ENCODE results near the gene BAIAP2. TPM values are rescaled to one million over a fixed set of nuclear protein-coding genes. Genes with fewer than 3 reads are reported as not detected.

BAIAP2 gene
- total RNA-seq, 1 donor from 2014 or later: 113 TPM

DNA sequence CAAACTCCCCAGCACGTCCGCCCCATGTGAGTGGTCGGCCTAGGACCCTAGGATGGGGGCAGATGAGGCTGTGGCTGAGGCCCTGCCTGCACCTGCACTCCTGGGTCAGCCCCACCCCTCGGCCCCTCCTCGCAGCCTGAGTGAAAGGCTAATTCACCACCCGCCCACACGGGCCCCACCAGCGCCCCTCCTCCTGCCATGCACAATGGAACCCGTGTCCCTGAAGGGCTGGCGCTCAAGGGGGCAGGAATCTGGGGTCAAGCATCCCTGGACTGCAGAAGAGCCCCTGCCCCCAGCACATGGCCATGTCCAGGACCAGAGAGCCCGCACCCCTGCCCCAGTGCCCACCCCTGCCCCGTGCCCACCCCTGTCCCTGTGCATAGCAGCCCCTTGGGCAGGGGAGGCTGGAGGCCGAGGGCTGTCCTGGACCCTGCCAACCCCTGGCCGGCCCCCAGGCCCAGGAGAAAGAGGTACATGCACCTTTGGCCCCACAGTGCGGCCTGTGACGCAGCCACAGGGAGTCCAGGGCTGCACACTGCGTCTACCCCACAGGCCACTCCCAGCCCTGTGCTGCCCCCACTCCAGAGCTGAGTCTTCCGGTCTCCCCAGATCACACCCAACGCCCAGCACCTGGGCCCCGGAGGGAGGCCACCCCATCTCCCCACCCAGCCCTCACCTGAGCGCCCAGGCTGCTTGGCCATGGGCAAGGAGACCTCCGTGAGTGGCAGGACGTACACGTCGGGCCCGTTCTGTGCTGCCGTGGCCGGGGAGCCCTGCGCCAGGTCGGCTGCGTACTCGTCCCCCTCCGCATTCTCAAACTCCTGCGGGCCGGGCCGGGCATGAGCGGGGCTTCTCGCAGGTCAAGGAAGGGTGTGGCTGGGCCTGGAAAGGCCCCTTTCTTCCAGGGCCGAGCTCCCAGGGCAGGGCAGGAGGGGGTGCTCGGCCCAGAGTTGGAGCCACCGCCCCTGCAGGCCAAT is 95.7 kb downstream of the BAIAP2 start:
- Histone ChIP-seq H3K27ac (no peak overlapping the region), H3K27me3 (no peaks in the 10 kb centered on the region), H3K36me3 (no peaks in the 10 kb centered on the region), H3K4me1 (no peaks in the 10 kb centered on the region), H3K9me3 (no peaks in the 10 kb centered on the region), H3K4me3 (no peak overlapping the region)
- TF ChIP-seq POLR2A (IDR thresholded peaks at IDR 0.05) (no peak), POLR2AphosphoS5 (IDR thresholded peaks at IDR 0.05; ENCODE audit: insufficient read depth in 1 of 2, low read depth in 1 of 2) (no peak)
- TF ChIP-seq, protein P1, sequence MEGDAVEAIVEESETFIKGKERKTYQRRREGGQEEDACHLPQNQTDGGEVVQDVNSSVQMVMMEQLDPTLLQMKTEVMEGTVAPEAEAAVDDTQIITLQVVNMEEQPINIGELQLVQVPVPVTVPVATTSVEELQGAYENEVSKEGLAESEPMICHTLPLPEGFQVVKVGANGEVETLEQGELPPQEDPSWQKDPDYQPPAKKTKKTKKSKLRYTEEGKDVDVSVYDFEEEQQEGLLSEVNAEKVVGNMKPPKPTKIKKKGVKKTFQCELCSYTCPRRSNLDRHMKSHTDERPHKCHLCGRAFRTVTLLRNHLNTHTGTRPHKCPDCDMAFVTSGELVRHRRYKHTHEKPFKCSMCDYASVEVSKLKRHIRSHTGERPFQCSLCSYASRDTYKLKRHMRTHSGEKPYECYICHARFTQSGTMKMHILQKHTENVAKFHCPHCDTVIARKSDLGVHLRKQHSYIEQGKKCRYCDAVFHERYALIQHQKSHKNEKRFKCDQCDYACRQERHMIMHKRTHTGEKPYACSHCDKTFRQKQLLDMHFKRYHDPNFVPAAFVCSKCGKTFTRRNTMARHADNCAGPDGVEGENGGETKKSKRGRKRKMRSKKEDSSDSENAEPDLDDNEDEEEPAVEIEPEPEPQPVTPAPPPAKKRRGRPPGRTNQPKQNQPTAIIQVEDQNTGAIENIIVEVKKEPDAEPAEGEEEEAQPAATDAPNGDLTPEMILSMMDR (IDR thresholded peaks at IDR 0.05): no peak
- intact Hi-C loops (cut with DNase I): no loop called here
- no peak for DNase-seq (ENCODE audit: extremely low spot score in 2 of 2)

DNA sequence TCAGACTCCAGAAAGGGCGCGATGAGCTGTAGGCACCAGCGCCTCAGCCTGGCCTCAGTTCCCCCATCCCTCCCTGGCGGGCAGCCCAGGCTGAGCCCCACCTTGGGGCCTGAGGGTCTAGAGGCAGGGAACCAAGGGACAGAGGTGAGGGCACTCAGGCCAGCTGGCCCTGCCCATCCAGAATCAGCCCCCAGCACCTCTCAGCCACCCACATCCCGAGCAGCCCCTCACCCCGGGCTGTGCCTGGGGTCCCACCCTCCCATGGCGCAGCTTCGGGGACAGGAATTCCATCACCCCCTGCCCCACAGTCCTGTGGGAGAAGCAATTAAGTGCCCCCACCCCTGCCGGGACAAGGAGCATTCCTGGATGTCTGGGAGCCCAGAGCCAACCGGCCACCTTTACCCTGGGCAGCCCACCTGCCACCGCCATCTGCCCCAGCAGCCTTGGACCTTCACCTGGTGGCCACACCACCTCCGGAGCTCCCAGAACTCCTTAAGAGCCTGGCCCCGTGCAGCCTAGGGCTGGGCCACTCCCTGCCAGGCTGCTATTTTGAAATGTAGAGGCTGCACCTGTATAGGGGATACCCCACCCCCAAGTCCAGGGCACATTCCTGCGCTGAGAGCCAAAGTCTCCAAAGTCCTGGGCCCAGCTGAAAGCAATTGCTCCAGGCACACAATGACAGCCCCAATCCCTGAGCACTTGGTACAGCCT is 96.7 kb downstream of the BAIAP2 start:
- no peaks in the 10 kb centered on the region for H3K9me3 ChIP-seq
- no peak overlapping the region for H3K4me3 ChIP-seq
- no peak for TF ChIP-seq POLR2A (IDR thresholded peaks at IDR 0.05)
- TF ChIP-seq, protein P1 (IDR thresholded peaks at IDR 0.05): no peak
- TF ChIP-seq POLR2AphosphoS5 (IDR thresholded peaks at IDR 0.05; ENCODE audit: insufficient read depth in 1 of 2, low read depth in 1 of 2): no peak
- no peaks in the 10 kb centered on the region for H3K27me3 ChIP-seq
- H3K4me1 ChIP-seq: no peaks in the 10 kb centered on the region
- H3K27ac ChIP-seq: no peak overlapping the region
- no peak for DNase-seq (ENCODE audit: extremely low spot score in 2 of 2)
- intact Hi-C loops (cut with DNase I): no loop called here
- no peaks in the 10 kb centered on the region for H3K36me3 ChIP-seq

DNA sequence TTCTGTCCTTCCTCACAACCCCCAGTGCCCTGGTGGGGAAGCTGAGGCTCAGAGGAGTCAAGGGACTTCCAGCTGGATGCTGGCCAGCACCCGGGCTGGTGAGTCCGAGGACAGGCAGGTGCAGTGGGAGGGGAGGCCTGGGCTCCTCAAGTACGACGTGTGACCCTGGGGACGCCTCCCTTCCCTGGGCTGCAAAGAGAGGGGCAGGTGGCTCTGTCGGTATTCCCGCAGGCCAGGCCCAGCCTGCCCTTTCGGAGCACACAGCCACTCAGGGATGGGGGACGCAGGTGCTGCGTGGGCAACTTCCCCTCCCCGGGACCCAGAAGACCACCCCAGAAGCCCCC is 97.2 kb downstream of the BAIAP2 start:
- Histone ChIP-seq H3K27ac (no peak overlapping the region), H3K4me3 (no peak overlapping the region)
- intact Hi-C loops (cut with DNase I): no loop called here

DNA sequence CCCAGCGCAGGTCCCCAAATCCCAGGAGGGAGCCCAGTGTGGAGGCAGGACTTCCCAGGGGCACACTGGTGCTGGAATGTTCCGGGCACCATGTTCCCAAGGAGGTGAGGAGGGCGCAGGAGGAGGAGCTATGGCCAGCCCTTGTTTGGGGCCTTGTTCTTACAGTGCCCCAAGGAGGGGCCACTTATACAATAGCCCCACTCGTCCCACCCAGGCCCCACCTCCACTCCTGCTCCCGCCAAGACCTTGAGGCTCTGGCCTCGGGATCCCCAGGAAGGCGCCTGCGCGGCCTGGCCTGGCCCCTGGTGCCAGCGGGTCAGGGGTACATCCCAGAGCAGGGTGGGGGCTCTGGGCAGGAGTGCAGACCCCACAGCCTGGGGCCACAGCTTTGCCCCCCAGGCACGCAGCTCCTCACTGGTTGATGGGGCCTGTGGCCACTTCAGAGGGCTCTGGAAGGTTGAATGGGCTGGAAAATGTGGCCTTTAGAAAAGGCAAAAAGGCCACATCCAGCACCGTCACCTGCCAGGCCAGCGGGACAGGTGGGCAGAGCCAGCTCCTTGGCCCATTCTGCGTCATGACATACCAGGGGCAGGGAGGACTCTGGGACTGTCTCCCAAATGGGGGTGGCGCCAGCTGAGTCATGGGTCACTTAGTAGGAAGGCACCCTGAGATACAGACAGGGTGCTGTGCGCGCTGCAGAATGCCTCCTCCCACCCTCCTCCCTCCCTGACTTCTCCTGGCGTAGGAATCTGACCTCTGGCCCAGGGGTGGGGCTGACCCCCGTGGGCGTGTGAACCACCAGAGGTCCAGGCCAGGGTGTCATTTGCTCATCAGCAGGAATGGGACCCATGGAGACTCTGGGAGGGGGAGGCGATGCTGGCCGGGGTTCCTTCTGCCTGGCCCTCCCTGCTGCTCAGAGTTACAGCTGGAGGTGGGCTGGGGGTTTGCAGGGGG is 98.1 kb downstream of the BAIAP2 start:
- no peak for DNase-seq (ENCODE audit: extremely low spot score in 2 of 2)
- no peaks in the 10 kb centered on the region for H3K4me1 ChIP-seq
- no peak overlapping the region for H3K4me3 ChIP-seq
- no peaks in the 10 kb centered on the region for H3K9me3 ChIP-seq
- intact Hi-C loops (cut with DNase I): no loop called here
- no peak overlapping the region for H3K27ac ChIP-seq
- H3K36me3 ChIP-seq: no peaks in the 10 kb centered on the region
- H3K27me3 ChIP-seq: no peaks in the 10 kb centered on the region
- TF ChIP-seq, protein P1 (IDR thresholded peaks at IDR 0.05): no peak
- TF ChIP-seq POLR2A (IDR thresholded peaks at IDR 0.05): no peak
- TF ChIP-seq POLR2AphosphoS5 (IDR thresholded peaks at IDR 0.05; ENCODE audit: insufficient read depth in 1 of 2, low read depth in 1 of 2): no peak

More for the DNA sequence above, 97.2 kb downstream of the BAIAP2 start:
- Histone ChIP-seq H3K4me1 (no peaks in the 10 kb centered on the region), H3K36me3 (no peaks in the 10 kb centered on the region), H3K9me3 (no peaks in the 10 kb centered on the region), H3K27me3 (no peaks in the 10 kb centered on the region)
- DNase-seq (ENCODE audit: extremely low spot score in 2 of 2): no peak
- TF ChIP-seq, protein P1 (IDR thresholded peaks at IDR 0.05): no peak
- no peak for TF ChIP-seq POLR2A (IDR thresholded peaks at IDR 0.05)
- no peak for TF ChIP-seq POLR2AphosphoS5 (IDR thresholded peaks at IDR 0.05; ENCODE audit: insufficient read depth in 1 of 2, low read depth in 1 of 2)
